A549 (cell line): ENCODE measurements around the gene DNAH1. TPM values are rescaled to one million over a fixed set of nuclear protein-coding genes. Genes with fewer than 3 reads are reported as not detected.

Source experiments
- ATAC-seq, 2 experiments: fragments of 200-7000 bp in 1 of 2; fragments of >200 bp in 1 of 2; cut with Nextera tagmentation in 1 of 2; cut with Tn5 transposase in 1 of 2; 3 replicates each; pipeline versions ENCODE4 v1.8.0 to v1.9.1; 2018 to 2020; ENCODE audit warnings: mild to moderate bottlenecking in 1 of 2, moderate library complexity in 1 of 2
- CTCF ChIA-PET: fragments of 300-600 bp; sonication (Branson Sonifier 250); formaldehyde crosslinking; extraction: SDS; loops from one replicate; lab custom pipeline; 2021; ENCODE audit warnings: antibody characterized with exemption, inconsistent platforms; lab: Yijun Ruan, JAX
- POLR2A ChIA-PET: fragments of 350-600 bp; formaldehyde crosslinking; extraction: SDS; loops from one replicate; lab custom pipeline; 2021; ENCODE audit warnings: antibody characterized with exemption, inconsistent platforms; lab: Yijun Ruan, JAX
- DNase-seq, 2 experiments: peaks; one replicate each; pipeline versions ENCODE4 v3.0.0 to v3.0.0-alpha.2; 2011 to 2016; ENCODE audit warnings: low read depth in 1 of 2, low spot score in 1 of 2
- FAIRE-seq: peaks from 2 replicates; lab custom pipeline; 2011; peaks lifted over from hg19 to GRCh38; lab: Jason Lieb, UNC
- H3K27ac ChIP-seq, 2 experiments: fragments of >200 bp; sonication (Bioruptor Twin); formaldehyde crosslinking; 3 replicates each; pipeline ENCODE4 v1.5.1; 2016 to 2017
- H3K4me1 ChIP-seq: fragments of >200 bp; sonication (Bioruptor Twin); formaldehyde crosslinking; 3 replicates; pipeline ENCODE4 v1.6.1; 2016
- H3K4me2 ChIP-seq: fragments of >200 bp; sonication (Bioruptor Twin); formaldehyde crosslinking; 3 replicates; pipeline ENCODE4 v1.6.1; 2016
- H3K4me3 ChIP-seq: fragments of >200 bp; sonication (Bioruptor Twin); formaldehyde crosslinking; 3 replicates; pipeline ENCODE4 v1.5.1; 2016
- H3K9me3 ChIP-seq: fragments of >200 bp; sonication (Bioruptor Twin); formaldehyde crosslinking; 3 replicates; pipeline ENCODE4 v1.6.1; 2016
- ATOH8 ChIP-seq: fragments of 250-450 bp; sonication (Bioruptor Pico); IDR thresholded peaks from 2 replicates; pipeline ENCODE4 v1.5.0; 2020; ENCODE audit warnings: low read depth, mild to moderate bottlenecking, moderate library complexity
- BCL3 ChIP-seq: fragments of >200 bp; sonication (Bioruptor Twin); formaldehyde crosslinking; IDR thresholded peaks from 3 replicates; pipeline ENCODE4 v1.6.1; 2016
- BHLHE40 ChIP-seq: IDR thresholded peaks from 2 replicates; pipeline ENCODE4 v1.6.1; 2012; ENCODE audit warnings: low read depth, low read length, inconsistent platforms
- CEBPB ChIP-seq, 2 experiments: fragments of >200 bp in 1 of 2; sonication (Bioruptor Twin) in 1 of 2; formaldehyde crosslinking in 1 of 2; IDR thresholded peaks; 2 replicates each; pipeline ENCODE4 v1.6.1; 2012 to 2016
- EHMT2 ChIP-seq: fragments of 200-600 bp; sonication (generic); IDR thresholded peaks from 2 replicates; pipeline ENCODE4 v1.6.1; 2016; ENCODE audit warnings: antibody characterized with exemption, low read depth, mild to moderate bottlenecking, moderate library complexity
- ELK1 ChIP-seq: fragments of 150-350 bp; IDR thresholded peaks from 2 replicates; pipeline ENCODE4 v1.6.1; 2014; ENCODE audit warnings: low read depth, mild to moderate bottlenecking, low read length
- EP300 ChIP-seq, 2 experiments: fragments of >200 bp; sonication (Bioruptor Twin); formaldehyde crosslinking; IDR thresholded peaks; 2 replicates in 1 of 2; 3 replicates in 1 of 2; pipeline ENCODE4 v1.6.1; 2016 to 2017
- FOSL2 ChIP-seq, 2 experiments: fragments of 450-650 bp in 1 of 2; fragments of >200 bp in 1 of 2; sonication (Bioruptor Twin) in 1 of 2; formaldehyde crosslinking; IDR thresholded peaks; 2 replicates each; pipeline versions ENCODE4 v1.5.0 to v1.6.1; 2016 to 2020; ENCODE audit warnings: mild to moderate bottlenecking in 1 of 2, moderate library complexity in 1 of 2
- HDAC2 ChIP-seq: fragments of 200-600 bp; sonication (generic); IDR thresholded peaks from 2 replicates; pipeline ENCODE4 v1.6.1; 2016
- HOXB5 ChIP-seq: fragments of 250-450 bp; sonication (Bioruptor Pico); IDR thresholded peaks from 2 replicates; pipeline ENCODE4 v1.5.0; 2020; ENCODE audit warnings: mild to moderate bottlenecking, moderate library complexity
- JUN ChIP-seq, 2 experiments: fragments of >200 bp; sonication (Bioruptor Twin); formaldehyde crosslinking; IDR thresholded peaks; 2 replicates in 1 of 2; 3 replicates in 1 of 2; pipeline ENCODE4 v1.6.1; 2016 to 2017
- KDM1A ChIP-seq: fragments of 200-600 bp; sonication (generic); IDR thresholded peaks from 2 replicates; pipeline ENCODE4 v1.6.1; 2016; ENCODE audit warnings: low read depth, mild to moderate bottlenecking
- MAFK ChIP-seq: fragments of 450-650 bp; IDR thresholded peaks from 2 replicates; pipeline ENCODE4 v1.6.1; 2014; ENCODE audit not compliant: partially characterized antibody
- PBX3 ChIP-seq: IDR thresholded peaks from 2 replicates; pipeline ENCODE4 v1.6.1; 2012
- TP53 ChIP-seq: fragments of 250-450 bp; sonication (Bioruptor Pico); IDR thresholded peaks from 2 replicates; pipeline ENCODE4 v1.5.0; 2021; ENCODE audit warnings: mild to moderate bottlenecking, moderate library complexity
- ZC3H11A ChIP-seq: fragments of 450-650 bp; IDR thresholded peaks from 2 replicates; pipeline ENCODE4 v1.6.1; 2014; ENCODE audit warnings: antibody characterized with exemption, mild to moderate bottlenecking
- WGBS: methylation state at CpG from one replicate; pipeline ENCODE4 v1.1.6; 2017; ENCODE audit errors: missing lambda C conversion rate; 5-methylcytosine and 5-hydroxymethylcytosine counted together
- polyA plus RNA-seq, 4 experiments: library from polyadenylated mRNA; depleted of rRNA in 3 of 4; stranded (reverse); fragments of >200 nt; fragmentation: RNase III in 1 of 4; extraction: RNeasy Plus Mini Kit Qiagen cat#74134 plus additional on column Dnase treatment in 1 of 4; gene quantifications; 2 replicates in 3 of 4; 3 replicates in 1 of 4; pipeline ENCODE4 v1.2.3, GENCODE V29; 2011 to 2017
- TF ChIP-seq, protein P1 (sequence below): IDR thresholded peaks from 2 replicates; pipeline ENCODE4 v1.6.1; 2012; ENCODE audit warnings: low read depth, borderline replicate concordance

DNAH1 gene
- polyA plus RNA-seq, 2 of the 4 experiments (the other 2 are of a cell fraction), result 0.65 to 1.6 TPM

DNA sequence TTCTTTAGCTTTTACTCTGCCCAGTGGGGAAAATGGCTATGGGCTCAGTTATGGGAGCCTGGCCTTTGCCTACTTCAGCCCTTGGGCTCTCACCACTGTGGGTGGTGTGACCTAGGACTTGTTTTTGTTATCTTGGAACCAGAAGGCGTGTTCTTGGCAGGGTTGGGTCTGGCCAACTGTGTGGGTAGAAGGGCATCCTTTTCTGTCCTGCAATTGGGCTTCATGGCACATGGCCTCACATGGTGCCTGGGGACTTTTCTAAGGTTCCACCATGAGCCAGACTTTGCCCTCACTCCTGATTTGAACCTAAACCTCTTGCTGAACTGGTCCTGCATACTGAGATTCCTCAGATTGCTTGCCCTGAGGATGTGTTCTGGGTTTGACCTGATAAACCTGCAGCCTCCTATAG, 26.8 kb upstream of the DNAH1 start (continued):
- TF ChIP-seq BCL3 (no peak), ATOH8 (CRISPR knock-in tag) (no peak), MAFK (no peak), HOXB5 (CRISPR knock-in tag) (no peak), ELK1 (no peak)
- TF ChIP-seq, all 56 proteins: peak for 0

DNA sequence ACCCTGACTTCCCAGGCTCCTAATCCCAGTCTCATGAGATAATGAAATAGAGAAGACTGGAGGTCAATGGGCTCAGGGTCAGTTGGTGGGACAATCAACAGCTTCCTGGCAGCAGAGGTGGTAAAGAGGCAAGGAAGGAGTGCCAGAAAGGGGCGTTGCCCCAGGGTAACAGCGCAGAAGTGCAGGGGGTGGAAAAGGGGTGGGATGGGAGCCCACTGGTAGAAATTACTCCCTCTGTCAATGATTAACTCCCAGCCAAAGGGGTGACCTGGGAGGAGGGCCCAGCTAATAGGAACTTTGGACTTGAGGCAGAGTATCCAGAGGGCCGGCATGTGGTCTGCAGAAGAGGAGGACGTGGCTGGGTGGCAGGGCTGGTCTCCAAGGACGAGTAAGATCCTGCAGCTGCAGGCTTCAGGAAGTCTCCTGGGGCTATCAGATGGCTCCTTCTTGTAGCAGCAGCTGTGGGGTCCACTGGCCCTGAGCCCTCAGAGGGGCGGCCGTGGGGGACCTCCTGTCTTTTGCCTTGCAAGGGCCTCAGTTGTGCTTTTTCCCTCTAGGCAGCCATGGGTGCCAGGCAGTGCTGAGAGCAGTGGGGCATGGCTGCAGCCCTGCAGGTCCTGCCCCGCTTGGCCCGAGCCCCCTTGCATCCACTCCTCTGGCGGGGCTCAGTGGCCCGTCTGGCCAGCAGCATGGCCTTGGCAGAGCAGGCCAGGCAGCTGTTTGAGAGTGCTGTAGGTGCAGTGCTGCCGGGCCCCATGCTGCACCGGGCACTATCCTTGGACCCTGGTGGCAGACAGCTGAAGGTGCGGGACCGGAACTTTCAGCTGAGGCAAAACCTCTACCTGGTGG, 26.1 kb upstream of the DNAH1 start:
- CTCF ChIA-PET, result interaction anchor here (1.0 to 17.0 kb wide), 10 partner anchors 10 to 99 kb away, joined by 3 to 311 read pairs (median 8); partner anchors contain the start of gene WDR82
- 56% methylated on average over 8 of the region's 15 CpGs for WGBS

GRCh38 chr3:52290596-52291507, 25.3 kb upstream of the DNAH1 start:
- Histone ChIP-seq H3K9me3 (no peaks in the 10 kb centered on the region), H3K4me2 (no peak overlapping the region), H3K4me3 (no peak overlapping the region), H3K27ac (0 out of 6 replicates have a peak overlapping the region, but pooled peaks of 1 of the 2 experiments have one; percentile 53), H3K4me1 (peaks cover 26% of the 10 kb centered on the region)
- TF ChIP-seq, protein P1, sequence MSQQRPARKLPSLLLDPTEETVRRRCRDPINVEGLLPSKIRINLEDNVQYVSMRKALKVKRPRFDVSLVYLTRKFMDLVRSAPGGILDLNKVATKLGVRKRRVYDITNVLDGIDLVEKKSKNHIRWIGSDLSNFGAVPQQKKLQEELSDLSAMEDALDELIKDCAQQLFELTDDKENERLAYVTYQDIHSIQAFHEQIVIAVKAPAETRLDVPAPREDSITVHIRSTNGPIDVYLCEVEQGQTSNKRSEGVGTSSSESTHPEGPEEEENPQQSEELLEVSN, result no peak
- TF ChIP-seq JUN (IDR thresholded peaks at IDR 0.05) (no peak), BHLHE40 (no peak), EP300 (IDR thresholded peaks at IDR 0.05) (no peak), CEBPB (IDR thresholded peaks at IDR 0.05) (no peak), FOSL2 (IDR thresholded peaks at IDR 0.05) (no peak), FOSL2 (CRISPR knock-in tag; IDR thresholded peaks at IDR 0.05) (no peak), KDM1A (no peak), HDAC2 (no peak), BCL3 (no peak), ZC3H11A (no peak)
- 75% methylated on average over 20 of the region's 23 CpGs for WGBS
- POLR2A ChIA-PET, result no interaction called here
- ATAC-seq (no peak), DNase-seq (no peak), FAIRE-seq (no peak)
- CTCF ChIA-PET, result interaction anchor here (0.8 to 17.0 kb wide), 19 partner anchors 8 to 158 kb away, joined by 3 to 311 read pairs (median 5); partner anchors contain the start of gene WDR82

More for the DNA sequence above, 26.1 kb upstream of the DNAH1 start:
- H3K4me2 ChIP-seq, result peak overlapping the region; percentile 10; the same call in 2 of the 3 replicates
- no peak overlapping the region for H3K4me3 ChIP-seq
- ATAC-seq (peak; percentile 30 to 42; a peak in 4 of 6 replicates), FAIRE-seq (no peak), DNase-seq (no peak)
- H3K27ac ChIP-seq, result peak overlapping the region in 1 of 2 experiments; percentile 53; a peak in 1 of 6 replicates
- H3K4me1 ChIP-seq, result peaks cover 34% of the 10 kb centered on the region
- H3K9me3 ChIP-seq, result no peaks in the 10 kb centered on the region
- no peak for TF ChIP-seq PBX3
- no peak for TF ChIP-seq EHMT2
- TF ChIP-seq TP53, result no peak
- no peak for TF ChIP-seq ATOH8 (CRISPR knock-in tag)
- TF ChIP-seq, all 56 proteins: peak for 0
- POLR2A ChIA-PET, result no interaction called here
